NB4 (cell line): ENCODE data around the gene BLID.

ENCODE experiments used
- DNase-seq: peaks from one replicate; pipeline ENCODE4 v3.0.0; 2010; ENCODE audit warnings: low read depth
- H3K4me3 ChIP-seq: one replicate; pipeline ENCODE4 v1.5.1; 2011; ENCODE audit warnings: mild to moderate bottlenecking, low read depth, low read length, moderate library complexity
- MYC ChIP-seq: IDR thresholded peaks from 2 replicates; pipeline ENCODE4 v1.6.1; 2011; ENCODE audit warnings: low read depth, low read length
- POLR2A ChIP-seq: IDR thresholded peaks from 2 replicates; pipeline ENCODE4 v1.6.1; 2011; ENCODE audit warnings: mild to moderate bottlenecking; ENCODE audit not compliant: insufficient read length; ENCODE audit errors: extremely low read depth
- TF ChIP-seq, protein P1 (sequence below): IDR thresholded peaks from one replicate; pipeline ENCODE4 v1.5.1; 2012; ENCODE audit warnings: low read depth, low read length
- TF ChIP-seq, protein P2 (sequence below): IDR thresholded peaks from 2 replicates; pipeline ENCODE4 v1.6.1; 2011; ENCODE audit warnings: low read depth, low read length

Gene BLID

DNA sequence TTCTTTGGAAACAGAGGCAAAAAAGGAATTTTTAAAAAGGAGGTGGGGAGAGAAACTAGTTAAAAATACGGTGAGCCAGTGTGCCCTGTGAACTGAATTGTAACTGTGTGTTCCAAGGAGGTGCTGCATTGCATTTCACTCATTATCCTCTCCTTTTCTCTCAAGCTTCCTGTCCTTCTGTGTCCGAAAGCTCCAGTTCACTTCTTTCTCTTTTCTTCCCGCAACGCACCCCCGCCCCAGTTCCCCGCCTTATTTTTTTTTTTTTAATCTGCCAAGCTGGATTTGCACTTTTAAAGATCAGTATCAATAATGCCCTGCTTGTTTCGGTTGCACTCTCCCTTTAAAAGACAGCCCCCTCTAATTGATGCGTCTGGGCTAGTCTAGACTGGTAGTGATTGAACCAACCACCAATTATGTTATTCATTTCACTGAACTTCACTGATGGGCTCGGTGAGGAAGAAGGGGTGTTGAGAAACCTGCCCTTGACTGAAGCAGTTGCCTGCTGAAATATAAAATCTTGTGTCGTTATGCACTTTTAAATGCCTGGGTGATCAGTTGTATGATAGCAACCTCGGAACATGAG lies 18.5 kb downstream of the BLID start:
- no peak for TF ChIP-seq MYC
- no peak for DNase-seq
- no peak overlapping the region for H3K4me3 ChIP-seq

DNA sequence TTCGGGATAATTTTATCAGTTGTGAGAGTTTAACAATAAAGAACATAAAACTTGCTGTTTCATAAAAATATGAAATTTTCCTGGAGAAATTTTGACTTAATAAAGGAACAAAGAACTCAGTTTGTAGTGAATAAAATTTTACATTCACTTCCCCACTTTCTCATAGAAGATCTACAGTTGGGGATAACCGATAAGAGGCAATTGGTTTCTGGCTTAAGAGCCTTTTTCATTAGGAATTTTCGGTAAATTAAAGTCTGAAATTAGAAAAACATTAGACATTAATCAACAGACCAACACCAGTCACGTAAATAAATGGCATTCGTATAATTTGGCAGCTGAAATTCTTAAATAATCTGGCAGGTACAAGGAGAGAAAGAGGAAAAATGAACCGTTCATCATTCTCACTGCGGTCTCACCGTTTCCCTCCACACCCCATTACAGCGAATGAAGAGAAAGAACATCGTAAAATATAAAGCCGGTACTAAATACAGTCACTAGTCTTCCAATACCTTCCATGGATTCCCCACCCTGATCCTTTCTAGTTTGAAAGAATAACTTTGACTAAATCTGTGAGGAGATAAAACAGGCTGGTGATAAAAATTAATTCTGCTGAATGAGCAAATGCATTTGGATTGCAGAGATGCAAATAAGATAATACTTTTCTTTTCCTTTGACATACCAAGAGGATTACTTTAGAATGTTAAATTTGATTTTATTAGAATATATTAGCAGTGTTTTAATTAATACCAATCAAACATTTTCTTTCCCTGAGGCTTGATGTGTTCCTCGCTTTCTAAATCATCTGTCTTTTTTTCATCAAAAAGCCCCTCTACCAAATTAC lies 19.5 kb downstream of the BLID start:
- no peak overlapping the region for H3K4me3 ChIP-seq
- no peak for DNase-seq
- TF ChIP-seq, protein P1, sequence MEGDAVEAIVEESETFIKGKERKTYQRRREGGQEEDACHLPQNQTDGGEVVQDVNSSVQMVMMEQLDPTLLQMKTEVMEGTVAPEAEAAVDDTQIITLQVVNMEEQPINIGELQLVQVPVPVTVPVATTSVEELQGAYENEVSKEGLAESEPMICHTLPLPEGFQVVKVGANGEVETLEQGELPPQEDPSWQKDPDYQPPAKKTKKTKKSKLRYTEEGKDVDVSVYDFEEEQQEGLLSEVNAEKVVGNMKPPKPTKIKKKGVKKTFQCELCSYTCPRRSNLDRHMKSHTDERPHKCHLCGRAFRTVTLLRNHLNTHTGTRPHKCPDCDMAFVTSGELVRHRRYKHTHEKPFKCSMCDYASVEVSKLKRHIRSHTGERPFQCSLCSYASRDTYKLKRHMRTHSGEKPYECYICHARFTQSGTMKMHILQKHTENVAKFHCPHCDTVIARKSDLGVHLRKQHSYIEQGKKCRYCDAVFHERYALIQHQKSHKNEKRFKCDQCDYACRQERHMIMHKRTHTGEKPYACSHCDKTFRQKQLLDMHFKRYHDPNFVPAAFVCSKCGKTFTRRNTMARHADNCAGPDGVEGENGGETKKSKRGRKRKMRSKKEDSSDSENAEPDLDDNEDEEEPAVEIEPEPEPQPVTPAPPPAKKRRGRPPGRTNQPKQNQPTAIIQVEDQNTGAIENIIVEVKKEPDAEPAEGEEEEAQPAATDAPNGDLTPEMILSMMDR = no peak
- TF ChIP-seq, protein P2, sequence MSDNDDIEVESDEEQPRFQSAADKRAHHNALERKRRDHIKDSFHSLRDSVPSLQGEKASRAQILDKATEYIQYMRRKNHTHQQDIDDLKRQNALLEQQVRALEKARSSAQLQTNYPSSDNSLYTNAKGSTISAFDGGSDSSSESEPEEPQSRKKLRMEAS = no peak
- TF ChIP-seq POLR2A (no peak), MYC (no peak)

DNA sequence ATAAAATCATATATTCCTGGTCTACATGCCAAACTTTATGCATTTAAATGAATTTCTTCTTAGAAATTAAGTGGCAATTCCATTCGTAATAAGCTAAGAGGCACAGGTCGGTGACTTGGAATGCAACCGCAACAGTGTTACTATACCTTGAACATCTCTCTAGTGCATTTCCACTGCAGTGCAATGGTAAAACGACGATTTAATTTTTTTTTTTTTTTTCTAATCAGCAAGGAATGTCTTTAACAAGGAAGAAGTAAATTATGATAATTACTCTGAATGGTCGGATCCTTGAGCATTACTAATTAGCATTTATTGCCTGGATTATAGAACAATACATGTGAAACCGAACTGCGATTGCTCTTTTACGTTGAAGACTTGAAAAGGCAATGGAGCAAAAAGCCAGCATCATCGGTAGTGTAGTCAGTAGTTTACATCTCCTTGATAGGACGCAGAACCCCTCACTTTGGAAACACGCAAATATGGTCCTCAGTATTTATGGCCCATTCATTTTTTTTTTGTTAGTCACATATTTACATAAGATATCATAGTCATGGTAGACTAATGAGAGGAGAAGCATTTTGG lies 20.2 kb downstream of the BLID start:
- no peak for DNase-seq
- H3K4me3 ChIP-seq = no peak overlapping the region
- TF ChIP-seq, protein P1 = no peak
- TF ChIP-seq, protein P2 = no peak
- TF ChIP-seq POLR2A = no peak
- no peak for TF ChIP-seq MYC

DNA sequence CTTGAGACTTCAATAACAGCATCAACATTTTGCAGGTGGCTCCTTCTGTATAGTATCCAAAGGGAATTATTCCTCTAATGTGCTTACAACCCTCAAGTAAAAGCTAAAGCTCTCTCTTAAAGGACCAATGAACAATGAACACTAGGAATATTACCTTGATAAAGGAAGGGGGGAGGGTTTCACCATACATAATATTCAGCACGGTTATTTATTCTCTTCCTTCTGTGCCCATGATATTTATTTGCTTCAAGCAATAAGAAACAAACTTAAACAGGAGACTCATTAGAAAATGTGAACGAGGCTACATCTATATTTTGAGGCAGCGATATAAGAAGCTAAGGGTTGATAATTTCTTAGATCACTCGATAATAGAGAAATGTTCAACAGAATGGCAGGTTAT lies 21.2 kb downstream of the BLID start:
- TF ChIP-seq, protein P1 = no peak
- TF ChIP-seq POLR2A (no peak), MYC (no peak)
- TF ChIP-seq, protein P2 = no peak
- no peak for DNase-seq
- no peak overlapping the region for H3K4me3 ChIP-seq

DNA sequence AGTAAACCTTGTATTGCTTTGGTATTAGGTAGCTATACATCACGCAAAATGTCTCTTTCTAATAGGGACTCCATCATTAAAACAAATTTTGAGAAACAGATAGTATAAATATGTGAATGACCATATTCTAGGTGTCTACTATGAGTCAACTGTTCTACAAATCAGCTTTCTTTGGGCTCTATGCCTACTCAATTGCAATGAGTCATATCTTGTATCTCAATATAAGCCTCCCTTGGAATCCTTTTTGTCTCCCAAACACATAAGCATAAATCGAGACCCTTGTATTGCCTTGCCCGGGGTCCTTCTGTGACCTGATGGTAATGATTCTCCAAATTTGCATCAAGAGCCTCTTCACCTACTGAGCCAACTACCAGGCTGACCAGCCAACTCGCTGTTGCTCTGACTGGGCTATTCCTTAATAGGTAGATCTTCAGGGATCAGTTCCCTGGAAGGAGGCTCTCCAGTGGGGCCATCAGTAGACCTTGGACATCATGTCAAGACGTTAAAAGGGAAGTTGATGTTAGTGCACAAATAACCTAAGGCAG lies 22.2 kb downstream of the BLID start:
- TF ChIP-seq, protein P2 = no peak
- TF ChIP-seq, protein P1 = no peak
- TF ChIP-seq POLR2A (no peak), MYC (no peak)
- no peak overlapping the region for H3K4me3 ChIP-seq
- DNase-seq = no peak

DNA sequence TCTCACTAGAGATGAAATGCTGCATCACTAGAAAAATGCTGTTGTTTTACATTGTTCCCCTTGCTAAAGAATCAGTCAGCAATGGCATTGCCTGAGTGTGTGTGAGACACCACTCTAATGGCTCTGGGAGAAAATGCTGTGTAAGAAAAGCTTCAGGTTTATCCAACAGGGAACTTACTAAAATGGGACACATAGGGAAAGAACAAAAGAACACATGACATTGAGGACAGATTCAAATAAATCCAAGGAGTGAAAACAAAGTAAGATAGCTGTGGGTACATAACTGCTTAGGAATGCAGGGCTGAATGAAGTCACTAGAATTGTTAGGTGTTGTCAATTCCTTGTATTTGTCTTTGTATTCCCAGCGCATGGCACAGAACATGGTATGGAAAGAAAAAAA lies 24.2 kb downstream of the BLID start:
- TF ChIP-seq POLR2A = no peak
- DNase-seq = no peak
- H3K4me3 ChIP-seq = no peak overlapping the region
